GM15510 (cell line): Measurements from ENCODE around the gene NRG3.

ENCODE experiments used
- POLR2A ChIP-seq: IDR thresholded peaks from 3 replicates; pipeline ENCODE4 v1.6.1; 2011; ENCODE audit warnings: borderline replicate concordance; ENCODE audit not compliant: insufficient read length; ENCODE audit errors: extremely low read depth

Gene NRG3

DNA sequence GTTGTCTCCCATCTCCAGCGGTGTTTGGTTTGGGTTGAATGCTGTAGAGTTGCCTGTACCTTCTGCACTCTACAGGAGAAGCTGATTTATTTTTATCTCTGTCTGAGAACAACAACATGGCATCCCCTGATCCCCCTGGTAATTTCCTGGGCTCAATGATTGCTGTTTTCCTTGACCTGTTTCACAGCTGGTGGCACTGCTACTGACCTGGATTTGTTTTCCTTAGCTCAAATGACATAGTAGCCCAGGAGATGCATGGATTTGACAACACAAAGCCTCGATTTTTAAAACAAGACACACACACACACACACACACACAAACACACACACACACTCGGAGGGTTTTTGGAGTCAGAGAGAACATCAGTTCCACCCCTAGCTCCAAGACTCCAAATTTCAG lies 301.6 kb downstream of the NRG3 start:
- no peak for TF ChIP-seq POLR2A

DNA sequence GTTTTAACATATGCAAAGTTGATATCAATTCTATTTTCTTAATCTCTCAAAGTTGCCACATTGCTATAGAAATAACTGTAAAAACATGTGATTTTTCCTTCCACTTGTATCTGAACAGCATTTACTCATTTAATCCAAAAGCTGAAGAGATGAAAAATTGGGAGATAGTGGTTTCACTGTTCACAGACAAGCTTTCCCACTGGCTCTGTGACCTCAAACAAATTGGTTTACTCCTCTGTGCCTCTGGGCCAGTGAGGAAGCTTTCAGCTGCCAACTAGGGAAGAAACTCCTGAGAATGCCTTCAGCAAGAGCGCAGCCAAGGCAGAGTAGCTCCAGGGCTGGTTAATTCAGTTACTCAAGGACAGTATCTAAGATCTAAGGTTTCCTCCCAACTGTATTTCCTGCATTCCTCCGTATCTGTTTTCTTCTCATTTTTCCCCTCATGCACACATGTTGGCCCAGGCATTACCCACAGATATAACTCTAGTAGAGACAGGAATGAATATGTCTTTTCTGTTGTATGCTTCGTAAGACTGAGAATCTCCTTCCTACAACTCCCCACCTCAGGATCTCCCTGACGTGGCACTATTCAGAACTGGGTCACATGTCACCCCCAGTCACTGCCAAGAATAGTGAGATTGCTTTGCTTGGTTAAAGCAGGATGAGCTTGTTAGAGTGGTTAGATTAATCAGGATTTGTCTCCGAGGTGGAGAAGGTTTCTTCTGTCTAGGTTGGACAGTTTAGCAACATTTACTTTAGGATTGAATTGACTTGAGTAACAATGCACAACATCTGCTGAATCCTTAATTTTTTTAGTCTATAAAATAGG lies 315.7 kb downstream of the NRG3 start:
- TF ChIP-seq POLR2A = no peak

DNA sequence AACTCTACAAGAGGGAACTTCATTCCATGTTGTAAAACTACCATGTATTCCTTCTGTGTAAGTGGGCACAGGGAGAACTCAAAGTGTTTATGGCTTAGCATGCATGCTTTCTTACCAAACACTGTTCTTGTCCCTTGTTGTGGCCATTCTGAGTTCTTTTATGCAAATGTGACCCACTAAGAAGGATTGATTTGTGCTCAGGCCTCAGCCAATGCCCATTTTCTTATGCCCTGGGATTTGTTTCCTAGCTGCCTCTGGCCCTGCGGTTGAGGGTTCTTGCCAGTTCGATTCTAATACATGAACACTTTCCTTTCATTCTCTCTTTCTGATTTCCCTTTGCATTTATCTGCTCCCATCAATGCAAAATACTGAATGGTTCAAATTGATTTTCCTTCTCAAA lies 316.7 kb downstream of the NRG3 start:
- no peak for TF ChIP-seq POLR2A

DNA sequence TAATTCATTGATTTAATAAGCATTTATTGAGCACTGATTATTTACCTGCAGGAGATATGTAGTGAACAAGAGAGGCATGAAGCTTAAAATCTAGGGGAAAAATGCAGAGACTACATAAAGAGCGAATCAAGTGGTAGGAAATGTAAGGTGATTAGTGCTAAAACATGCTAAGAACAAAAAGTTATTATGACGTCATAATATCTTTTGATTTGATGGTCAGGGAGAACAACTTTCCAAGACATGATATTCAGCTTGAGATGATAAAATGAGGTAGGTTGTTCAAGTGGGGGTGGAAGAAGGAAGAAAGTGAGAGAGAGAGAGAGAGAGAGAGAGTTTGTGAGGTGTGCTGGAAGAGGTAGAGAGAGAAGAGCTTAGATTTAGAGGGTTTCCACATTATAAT lies 317.7 kb downstream of the NRG3 start:
- no peak for TF ChIP-seq POLR2A

DNA sequence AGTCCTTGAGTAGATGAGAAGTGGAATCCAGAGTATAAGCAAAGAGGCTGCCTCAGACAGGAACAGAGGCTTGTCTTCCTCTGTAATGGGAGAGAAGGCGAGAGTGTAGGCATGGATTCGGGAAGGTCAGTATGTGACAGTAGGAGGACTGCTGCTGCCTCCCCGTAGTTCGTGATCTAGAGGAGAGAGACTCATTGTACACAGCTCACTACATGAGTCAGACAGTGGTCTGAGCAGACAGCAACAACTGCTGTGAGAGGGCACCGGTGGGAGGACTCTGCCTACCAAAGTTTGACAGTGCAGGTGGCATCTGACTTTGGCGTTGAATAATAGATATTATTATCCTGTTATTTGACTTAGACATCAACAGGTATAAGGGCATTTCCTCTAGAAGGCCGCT lies 319.4 kb downstream of the NRG3 start:
- TF ChIP-seq POLR2A = no peak

DNA sequence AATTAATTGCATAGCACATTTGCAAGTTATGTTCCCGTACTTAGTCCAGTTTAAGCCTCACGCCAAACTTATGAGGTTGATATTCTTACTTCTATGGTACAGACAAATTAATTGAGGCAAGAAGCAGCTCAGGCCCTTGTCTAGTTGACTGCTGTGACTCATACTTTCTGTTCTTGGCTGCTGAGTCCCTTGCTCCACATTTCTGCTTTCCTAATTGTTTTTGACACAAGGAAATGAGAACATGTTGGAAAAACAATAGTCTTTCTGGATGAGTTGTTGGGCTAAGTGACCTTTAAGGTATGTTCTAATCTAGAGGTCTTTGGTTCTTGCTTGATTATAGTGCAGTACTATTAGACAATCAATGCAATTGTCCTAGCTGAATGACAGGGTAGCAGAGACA lies 331.8 kb downstream of the NRG3 start:
- no peak for TF ChIP-seq POLR2A

DNA sequence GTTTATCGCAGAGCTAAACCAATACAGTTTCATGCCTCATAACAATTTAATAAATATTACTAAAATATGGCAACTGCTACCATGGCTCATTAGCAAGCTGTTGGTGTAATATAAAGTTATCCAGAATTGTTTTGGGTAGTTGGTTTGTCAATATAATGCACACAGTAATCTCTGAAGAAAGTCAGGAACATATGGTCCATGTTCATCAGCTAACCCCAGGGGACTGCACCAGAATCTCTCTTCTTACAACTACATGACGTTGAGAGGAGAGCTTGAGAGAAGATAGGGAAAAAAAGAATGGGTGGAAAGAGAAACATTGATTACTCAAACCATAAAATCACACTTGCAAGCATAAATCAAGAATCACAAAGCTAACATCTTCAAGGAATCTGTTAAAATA lies 333.7 kb downstream of the NRG3 start:
- TF ChIP-seq POLR2A = no peak

DNA sequence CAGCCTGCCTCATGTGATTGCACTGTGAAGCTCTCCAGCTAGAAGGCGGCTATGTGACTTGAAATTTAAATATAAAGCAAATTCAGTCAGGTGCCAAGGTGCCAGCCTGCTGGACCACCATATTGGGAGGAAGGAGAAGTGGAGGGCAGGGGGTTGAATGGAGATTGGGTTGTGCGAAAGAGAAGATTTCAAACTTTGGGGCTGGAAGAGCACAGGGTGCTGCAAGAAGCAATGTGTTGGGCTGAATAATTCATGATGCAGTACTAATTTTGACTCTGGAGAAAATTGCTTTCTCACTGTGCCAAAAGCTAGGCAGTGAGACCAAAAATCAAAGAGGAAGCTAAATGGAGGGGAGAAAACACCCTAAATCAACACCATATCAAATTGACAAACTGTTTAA lies 335.3 kb downstream of the NRG3 start:
- TF ChIP-seq POLR2A = no peak

DNA sequence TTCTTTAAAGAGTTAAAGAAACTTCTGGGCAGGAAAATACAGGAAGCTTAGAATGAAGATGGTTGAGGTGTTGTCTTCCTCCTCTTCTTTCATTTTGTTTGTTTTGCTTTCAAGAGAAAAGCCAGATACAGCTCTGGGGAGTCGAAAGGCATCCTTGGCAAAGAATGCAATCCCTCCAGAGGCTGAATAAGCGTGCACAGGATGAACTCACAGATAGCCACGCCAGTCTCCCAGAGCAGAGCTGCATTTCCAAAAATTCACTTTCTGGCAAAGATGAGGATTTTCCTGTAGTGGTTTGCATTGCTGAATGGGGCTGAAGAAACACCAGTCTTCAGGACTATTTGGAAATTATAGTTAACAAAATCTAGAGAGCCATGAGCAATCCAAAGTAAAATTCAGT lies 336.4 kb downstream of the NRG3 start:
- TF ChIP-seq POLR2A = no peak

DNA sequence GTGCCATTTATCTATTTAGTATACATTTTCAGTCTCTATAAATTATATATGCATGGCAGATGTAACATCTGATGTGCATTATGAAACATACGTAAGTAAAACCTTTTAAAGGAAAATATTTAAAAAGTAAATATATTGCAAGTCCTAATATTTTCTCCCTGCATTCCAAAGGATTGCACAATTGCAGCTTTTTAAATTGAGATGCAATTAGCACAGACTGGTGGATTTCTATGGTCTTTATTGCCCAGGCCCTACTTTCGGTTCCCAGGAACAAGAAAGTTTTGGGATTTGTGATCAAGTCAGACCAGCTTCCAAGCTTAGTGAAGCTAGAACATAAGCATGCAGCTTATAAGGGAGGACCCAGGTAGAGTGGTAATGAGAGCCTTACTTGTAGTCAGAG lies 337.8 kb downstream of the NRG3 start:
- no peak for TF ChIP-seq POLR2A

DNA sequence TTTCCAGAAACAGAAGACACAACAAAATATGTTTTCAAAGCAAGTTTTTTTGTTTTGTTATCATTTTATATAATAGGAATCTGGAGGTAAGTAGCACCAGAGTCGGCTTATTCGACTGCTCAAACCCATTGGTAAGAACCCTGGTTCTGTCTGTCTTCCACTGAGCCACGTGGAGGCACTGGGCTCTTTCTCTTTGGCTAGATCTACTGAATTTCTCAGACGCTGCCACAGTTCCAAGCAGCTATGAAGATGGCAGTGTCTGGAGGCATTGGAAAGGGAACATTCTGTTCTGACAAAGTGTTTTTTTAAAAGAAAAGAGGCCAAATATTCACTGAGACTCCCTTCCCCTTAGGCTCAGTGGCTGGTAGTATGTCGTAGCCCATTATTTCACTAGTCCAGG lies 338.8 kb downstream of the NRG3 start:
- no peak for TF ChIP-seq POLR2A

DNA sequence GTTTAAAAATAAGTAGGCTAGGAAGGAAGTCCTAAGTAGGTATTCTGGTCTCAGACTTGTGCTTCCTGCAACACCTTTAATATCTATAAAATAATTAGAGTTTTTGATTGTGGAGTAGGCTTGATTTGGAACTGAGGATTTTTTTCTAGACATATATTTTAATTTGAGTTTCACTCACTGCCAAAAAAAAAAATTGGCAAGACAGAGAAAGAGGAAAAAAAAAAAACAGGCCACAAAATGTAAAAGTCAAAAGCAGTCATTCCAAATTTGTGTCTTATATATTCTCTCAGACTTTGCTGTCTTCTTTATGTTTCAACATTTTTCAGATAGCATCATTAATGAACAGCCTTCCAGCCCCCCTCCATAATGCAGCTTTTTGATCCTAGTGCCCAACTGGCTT lies 346.1 kb downstream of the NRG3 start:
- TF ChIP-seq POLR2A = no peak

DNA sequence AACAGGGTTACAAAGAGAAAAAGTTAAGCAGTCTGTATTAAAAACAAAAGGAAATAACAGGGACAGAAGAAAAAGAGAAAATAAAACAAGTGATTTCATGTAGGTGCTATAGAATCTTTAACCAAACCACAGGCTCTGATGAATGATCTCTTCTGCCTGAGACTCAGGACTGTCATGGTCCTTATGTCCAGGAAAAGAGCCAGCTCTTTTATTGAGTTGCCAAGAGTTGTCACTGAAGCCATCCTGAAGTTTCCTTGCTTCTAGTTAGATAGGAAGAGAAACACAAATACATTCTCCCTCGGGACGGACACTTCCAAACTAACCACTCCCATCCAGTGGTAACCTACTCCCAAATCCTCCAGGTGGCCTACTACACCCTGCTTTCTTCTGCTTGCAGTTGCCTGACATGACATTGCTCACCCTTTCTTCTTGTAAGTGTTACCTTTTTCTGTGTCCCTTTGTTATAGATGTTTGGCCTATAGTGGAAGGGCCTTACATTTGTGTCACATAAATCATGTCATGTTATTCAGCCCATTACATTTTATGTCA lies 346.7 kb downstream of the NRG3 start:
- no peak for TF ChIP-seq POLR2A

DNA sequence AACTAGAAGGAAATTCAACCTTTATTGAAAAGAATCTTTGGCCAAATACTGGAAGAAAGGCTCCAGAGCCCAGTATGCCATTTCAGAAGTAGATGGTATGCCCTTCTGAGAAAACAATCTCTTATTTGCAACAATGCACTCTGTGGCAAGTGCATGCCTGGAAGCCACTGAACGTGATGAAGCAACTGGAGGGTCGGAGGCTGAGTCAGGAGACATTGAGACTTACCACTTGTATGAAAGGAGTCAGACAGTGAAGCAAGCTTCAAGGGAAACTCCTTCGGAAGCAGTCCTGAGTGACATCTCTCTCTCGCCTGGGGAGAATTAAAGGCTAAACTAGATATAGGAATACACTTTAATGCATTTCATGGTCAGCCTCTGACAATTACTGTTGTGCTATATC lies 353.7 kb downstream of the NRG3 start:
- TF ChIP-seq POLR2A = no peak

DNA sequence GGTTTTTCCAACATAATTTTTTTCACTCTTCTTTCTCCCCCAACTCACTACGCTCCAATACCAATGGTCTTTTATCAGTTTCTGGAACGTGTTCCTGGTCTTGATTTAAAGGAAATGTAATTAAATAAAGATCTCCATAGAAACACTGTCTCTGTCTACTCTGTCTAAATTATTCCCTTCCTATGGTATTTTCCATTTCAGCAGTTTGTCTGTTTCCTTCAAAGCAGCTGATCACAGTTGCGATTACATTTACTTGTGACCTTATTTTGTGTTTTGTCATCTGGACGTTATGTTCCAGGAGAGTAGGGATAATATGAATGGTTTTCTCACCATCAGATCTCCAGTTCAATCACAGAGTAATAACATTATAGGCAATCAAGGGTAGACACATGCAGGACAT lies 359.2 kb downstream of the NRG3 start:
- TF ChIP-seq POLR2A = no peak

DNA sequence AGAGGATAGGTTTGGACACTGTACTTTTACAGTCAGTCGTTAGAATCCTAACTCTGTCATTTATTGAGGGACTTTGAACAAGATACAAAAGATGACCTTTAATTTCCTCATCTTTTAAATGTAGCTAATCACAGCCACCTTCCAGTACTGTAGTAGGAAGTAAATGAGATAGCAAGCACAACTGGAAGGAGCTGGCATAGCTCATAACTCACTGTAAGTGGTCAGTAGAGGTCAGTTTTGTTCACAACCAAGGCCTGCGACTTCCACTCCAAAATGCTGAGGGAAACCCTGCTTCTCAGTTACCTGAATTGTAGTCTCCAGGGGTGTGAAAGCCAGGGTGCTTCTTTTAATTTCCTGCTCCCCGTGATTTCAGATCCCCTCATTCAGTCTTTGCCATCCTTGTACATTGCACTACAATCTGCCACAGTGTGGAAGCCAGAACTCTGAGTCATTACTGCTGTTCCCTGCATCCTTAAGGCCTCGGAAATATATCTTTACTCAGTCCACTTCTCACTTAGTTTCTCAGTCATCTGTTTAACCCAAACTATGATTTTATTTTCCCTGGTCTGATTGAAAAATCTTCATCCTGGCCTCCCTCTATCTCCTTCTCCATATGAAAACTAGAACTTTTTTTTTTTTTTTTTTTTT lies 361.2 kb downstream of the NRG3 start:
- TF ChIP-seq POLR2A = no peak
